WTC11 (cell line): Measurements from ENCODE around the gene ATP6V0D1.

ENCODE experiments used
- CTCF ChIP-seq: fragments of 200-600 bp; IDR thresholded peaks from 2 replicates; pipeline ENCODE4 v1.8.0; 2022; ENCODE audit warnings: antibody characterized with exemption
- ZBTB43 ChIP-seq: sonication (generic); formaldehyde crosslinking; IDR thresholded peaks from 2 replicates; pipeline ENCODE4 v1.8.1; 2023; ENCODE audit warnings: mild to moderate bottlenecking, missing genetic modification reagents

DNA sequence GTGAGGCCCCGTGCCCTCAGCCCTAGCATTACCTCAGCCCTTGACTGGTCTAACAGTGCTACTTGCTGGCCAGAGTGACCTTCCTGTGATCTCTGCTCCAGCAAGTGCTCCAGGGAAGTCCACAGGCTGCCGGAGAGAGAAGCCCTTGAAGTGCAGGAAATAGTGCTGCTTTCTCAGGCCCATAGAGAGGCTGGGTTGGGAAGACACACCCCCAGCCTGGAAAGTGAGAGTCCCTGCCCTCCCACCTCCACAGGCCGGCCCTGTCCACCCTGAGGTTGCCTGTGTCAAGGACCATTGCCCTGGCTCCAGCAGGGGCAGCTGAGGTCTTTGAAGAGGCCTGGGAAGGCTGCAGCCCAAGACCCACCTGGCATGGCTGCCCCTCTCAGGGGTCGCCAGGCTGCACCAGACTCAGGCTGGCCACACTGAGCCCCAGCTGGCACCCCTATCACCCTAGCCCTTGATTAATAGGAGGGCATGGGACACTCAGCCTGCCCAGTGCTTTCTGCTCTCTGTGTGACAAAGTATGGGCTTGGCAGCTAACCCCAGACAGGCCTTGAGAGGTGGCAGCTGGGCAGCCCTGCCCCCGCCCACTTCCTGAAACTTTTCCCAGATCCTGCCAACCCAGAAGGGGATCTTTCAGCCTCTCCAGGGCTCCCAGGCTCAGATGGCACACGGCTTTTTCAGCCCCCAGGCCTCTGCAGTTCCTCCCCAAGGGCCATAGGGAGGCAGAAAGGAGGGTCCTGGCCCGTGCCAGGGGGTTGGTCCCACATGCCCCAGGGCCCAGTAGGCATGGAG lies 21.7 kb downstream of the ATP6V0D1 start:
- TF ChIP-seq ZBTB43 (CRISPR knock-in tag) = no peak
- TF ChIP-seq CTCF = no peak
